Measurements from ENCODE around the gene FGF12.

Gene FGF12

DNA sequence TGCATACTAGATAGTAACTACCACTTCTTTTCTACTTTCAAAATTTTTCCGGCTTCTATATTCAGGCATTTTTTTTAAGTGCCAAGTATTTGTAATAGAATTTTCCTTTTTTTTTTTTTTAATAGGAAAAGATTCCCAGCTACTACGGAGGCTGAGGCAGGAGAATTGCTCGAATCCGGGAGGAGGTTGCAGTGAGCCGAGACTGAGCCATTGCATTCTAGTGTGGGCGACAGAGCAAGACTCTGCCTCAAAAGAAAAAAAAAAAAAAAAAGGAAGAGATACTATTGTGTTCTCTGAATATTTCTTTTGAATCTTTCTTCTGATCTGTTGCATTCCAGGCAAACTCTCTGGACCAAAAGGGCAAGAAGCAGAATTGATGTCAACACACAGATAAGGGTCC is 557.3 kb downstream of the FGF12 start:
- Histone ChIP-seq H3K9ac (ENCODE audit: low read length) (no peak overlapping the region), H3K27ac (ENCODE audit: low read depth, low read length) (no peak overlapping the region), H3K4me3 (ENCODE audit: low read length) (no peak overlapping the region), H3K4me1 (ENCODE audit: control insufficient read depth, insufficient read depth, low read length) (no peaks in the 10 kb centered on the region), H3K27me3 (ENCODE audit: control insufficient read depth, insufficient read depth, low read length) (no peaks in the 10 kb centered on the region), H3K36me3 (ENCODE audit: control insufficient read depth, insufficient read depth, low read length) (no peaks in the 10 kb centered on the region)

DNA sequence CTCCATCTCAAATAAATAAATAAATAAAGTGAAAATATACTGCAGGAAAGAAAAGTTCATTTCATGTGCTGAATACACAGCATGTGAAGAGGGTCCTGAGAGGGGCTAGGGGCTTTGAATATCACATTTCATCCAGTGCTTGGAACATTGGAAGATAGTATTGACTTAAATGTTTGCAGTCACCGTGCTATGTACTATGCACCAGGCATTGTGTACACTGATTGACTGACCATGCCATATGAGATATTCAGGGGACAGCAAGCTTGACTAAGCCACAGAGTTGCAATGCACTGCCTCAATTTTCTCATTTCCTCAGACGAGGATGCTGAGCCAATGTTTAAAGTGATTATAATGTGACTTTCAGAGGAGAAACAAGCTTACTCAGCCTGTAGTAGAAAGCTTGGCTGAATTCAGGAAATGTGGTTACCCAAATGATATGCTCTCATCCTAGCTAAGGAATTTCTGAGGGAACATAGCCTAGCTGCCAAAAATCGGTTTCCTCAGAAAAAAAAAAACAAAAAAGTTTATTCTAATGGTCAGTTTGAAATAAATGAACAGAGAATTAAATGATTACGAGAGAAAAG is 557.9 kb downstream of the FGF12 start:
- no peaks in the 10 kb centered on the region for H3K36me3 ChIP-seq (ENCODE audit: control insufficient read depth, insufficient read depth, low read length)
- H3K27me3 ChIP-seq (ENCODE audit: control insufficient read depth, insufficient read depth, low read length) = no peaks in the 10 kb centered on the region
- H3K4me1 ChIP-seq (ENCODE audit: control insufficient read depth, insufficient read depth, low read length) = no peaks in the 10 kb centered on the region
- H3K27ac ChIP-seq (ENCODE audit: low read depth, low read length) = no peak overlapping the region
- no peak overlapping the region for H3K9ac ChIP-seq (ENCODE audit: low read length)
- H3K4me3 ChIP-seq (ENCODE audit: low read length) = no peak overlapping the region

DNA sequence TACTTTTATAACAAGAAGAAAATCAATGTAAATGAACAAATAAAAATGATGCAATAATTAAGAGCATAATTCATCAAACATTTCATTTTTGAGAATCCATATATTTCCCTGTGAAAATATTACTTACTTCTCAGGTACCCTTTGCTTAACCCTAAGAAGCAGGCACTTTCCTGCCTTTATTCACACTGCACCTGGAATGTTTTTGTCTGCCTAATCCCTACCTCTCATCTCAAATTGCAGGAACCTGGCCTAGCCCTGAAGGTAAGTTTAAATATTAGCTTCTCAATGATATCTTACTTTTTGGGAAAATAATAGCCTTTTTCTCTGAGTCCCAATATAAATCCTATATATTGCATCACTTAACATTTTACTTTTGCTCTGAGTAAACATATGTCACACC is 559.1 kb downstream of the FGF12 start:
- H3K27me3 ChIP-seq (ENCODE audit: control insufficient read depth, insufficient read depth, low read length) = no peaks in the 10 kb centered on the region
- no peak overlapping the region for H3K4me3 ChIP-seq (ENCODE audit: low read length)
- no peak overlapping the region for H3K27ac ChIP-seq (ENCODE audit: low read depth, low read length)
- H3K9ac ChIP-seq (ENCODE audit: low read length) = no peak overlapping the region
- no peaks in the 10 kb centered on the region for H3K4me1 ChIP-seq (ENCODE audit: control insufficient read depth, insufficient read depth, low read length)
- no peaks in the 10 kb centered on the region for H3K36me3 ChIP-seq (ENCODE audit: control insufficient read depth, insufficient read depth, low read length)

GRCh38 chr3:192165552-192165951 is 561.8 kb downstream of the FGF12 start:
- no peaks in the 10 kb centered on the region for H3K4me1 ChIP-seq (ENCODE audit: control insufficient read depth, insufficient read depth, low read length)
- H3K27ac ChIP-seq (ENCODE audit: low read depth, low read length) = no peak overlapping the region
- no peak overlapping the region for H3K9ac ChIP-seq (ENCODE audit: low read length)
- no peaks in the 10 kb centered on the region for H3K36me3 ChIP-seq (ENCODE audit: control insufficient read depth, insufficient read depth, low read length)
- H3K27me3 ChIP-seq (ENCODE audit: control insufficient read depth, insufficient read depth, low read length) = no peaks in the 10 kb centered on the region
- no peak overlapping the region for H3K4me3 ChIP-seq (ENCODE audit: low read length)

- H3K27me3 ChIP-seq (ENCODE audit: control insufficient read depth, insufficient read depth, low read length) = no peaks in the 10 kb centered on the region
- H3K36me3 ChIP-seq (ENCODE audit: control insufficient read depth, insufficient read depth, low read length) = no peaks in the 10 kb centered on the region
- H3K9ac ChIP-seq (ENCODE audit: low read length) = no peak overlapping the region
- no peaks in the 10 kb centered on the region for H3K4me1 ChIP-seq (ENCODE audit: control insufficient read depth, insufficient read depth, low read length)
- no peak overlapping the region for H3K27ac ChIP-seq (ENCODE audit: low read depth, low read length)
- no peak overlapping the region for H3K4me3 ChIP-seq (ENCODE audit: low read length)
Observed at GRCh38 chr3:192161661-192162060, 565.7 kb downstream of the FGF12 start.

DNA sequence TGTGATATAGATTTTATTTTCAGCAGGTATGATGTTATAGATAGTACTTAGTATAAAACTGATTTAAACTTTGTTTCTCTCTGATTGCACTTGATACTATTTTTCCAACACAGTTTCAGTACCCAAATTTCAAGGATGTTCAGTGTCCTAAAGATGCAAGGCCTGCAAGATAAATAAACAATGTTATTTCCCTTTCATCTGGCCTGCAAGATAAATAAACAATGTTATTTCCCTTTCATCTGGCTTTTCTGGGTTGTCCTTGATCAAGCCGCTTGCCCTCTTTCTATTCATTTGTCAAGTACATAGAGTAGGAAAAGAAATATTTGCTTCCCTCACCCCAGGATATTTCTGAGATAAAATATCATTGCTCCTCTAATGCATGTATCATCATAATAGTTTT is 571.0 kb downstream of the FGF12 start:
- Histone ChIP-seq H3K4me3 (ENCODE audit: low read length) (no peak overlapping the region), H3K4me1 (ENCODE audit: control insufficient read depth, insufficient read depth, low read length) (no peaks in the 10 kb centered on the region), H3K9ac (ENCODE audit: low read length) (no peak overlapping the region), H3K36me3 (ENCODE audit: control insufficient read depth, insufficient read depth, low read length) (no peaks in the 10 kb centered on the region), H3K27ac (ENCODE audit: low read depth, low read length) (no peak overlapping the region), H3K27me3 (ENCODE audit: control insufficient read depth, insufficient read depth, low read length) (no peaks in the 10 kb centered on the region)

- H3K27me3 ChIP-seq (ENCODE audit: control insufficient read depth, insufficient read depth, low read length) = no peaks in the 10 kb centered on the region
- no peaks in the 10 kb centered on the region for H3K4me1 ChIP-seq (ENCODE audit: control insufficient read depth, insufficient read depth, low read length)
- H3K4me3 ChIP-seq (ENCODE audit: low read length) = no peak overlapping the region
Observed at GRCh38 chr3:192155194-192155593, 572.1 kb downstream of the FGF12 start.

DNA sequence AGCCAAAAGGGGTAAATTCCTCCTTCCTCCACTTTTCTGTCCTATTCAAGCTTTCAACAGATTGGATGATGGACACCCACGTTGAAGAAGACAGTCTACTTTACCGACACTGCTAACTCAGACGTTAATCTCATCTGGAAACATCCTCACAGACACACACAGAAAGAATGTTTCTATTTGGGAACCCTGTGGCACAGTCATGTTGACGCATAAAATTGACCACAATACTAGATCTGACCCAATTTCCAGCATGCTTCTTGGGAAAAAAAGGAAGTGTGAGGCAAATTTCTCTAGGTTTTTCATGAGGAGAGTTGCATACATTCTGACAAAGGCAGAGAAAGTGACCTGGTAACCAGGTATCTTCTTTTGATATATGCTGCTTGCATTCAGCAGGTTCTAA is 594.1 kb downstream of the FGF12 start:
- Histone ChIP-seq H3K36me3 (ENCODE audit: control insufficient read depth, insufficient read depth, low read length) (no peaks in the 10 kb centered on the region), H3K27me3 (ENCODE audit: control insufficient read depth, insufficient read depth, low read length) (no peaks in the 10 kb centered on the region), H3K27ac (ENCODE audit: low read depth, low read length) (no peak overlapping the region), H3K4me3 (ENCODE audit: low read length) (no peak overlapping the region), H3K4me1 (ENCODE audit: control insufficient read depth, insufficient read depth, low read length) (no peaks in the 10 kb centered on the region), H3K9ac (ENCODE audit: low read length) (no peak overlapping the region)

More at GRCh38 chr3:192155194-192155593, 572.1 kb downstream of the FGF12 start:
- Histone ChIP-seq H3K27ac (ENCODE audit: low read depth, low read length) (no peak overlapping the region), H3K9ac (ENCODE audit: low read length) (no peak overlapping the region), H3K36me3 (ENCODE audit: control insufficient read depth, insufficient read depth, low read length) (no peaks in the 10 kb centered on the region)

DNA sequence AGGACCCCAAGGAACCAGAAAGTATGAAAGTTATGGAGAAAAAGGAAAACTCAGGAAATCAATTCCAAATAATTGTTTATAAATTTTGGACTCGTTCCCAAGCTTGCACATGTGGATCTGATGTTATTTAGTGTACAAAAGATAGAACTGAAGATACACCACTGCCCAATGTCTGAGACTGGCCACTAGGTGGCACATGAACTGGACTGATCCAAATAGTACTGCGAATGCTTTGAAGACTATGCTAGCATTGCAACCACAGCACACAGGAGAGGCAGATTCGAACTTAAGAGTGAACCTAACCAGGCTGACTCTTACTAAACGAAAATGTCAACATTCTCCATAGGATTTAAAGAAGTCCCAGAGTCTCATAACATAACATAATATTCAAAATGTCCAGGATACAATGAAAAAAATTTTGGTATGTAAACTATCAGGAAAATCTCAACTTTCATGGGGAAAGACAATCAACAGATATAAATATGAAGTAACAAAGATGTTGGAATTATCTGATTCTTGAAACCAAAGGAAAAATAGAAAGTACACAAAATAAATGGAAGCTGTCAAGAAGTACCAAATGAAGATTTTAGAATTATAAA is 596.7 kb downstream of the FGF12 start:
- H3K27ac ChIP-seq (ENCODE audit: low read depth, low read length) = no peak overlapping the region
- H3K9ac ChIP-seq (ENCODE audit: low read length) = no peak overlapping the region
- no peaks in the 10 kb centered on the region for H3K36me3 ChIP-seq (ENCODE audit: control insufficient read depth, insufficient read depth, low read length)
- H3K4me1 ChIP-seq (ENCODE audit: control insufficient read depth, insufficient read depth, low read length) = no peaks in the 10 kb centered on the region
- no peak overlapping the region for H3K4me3 ChIP-seq (ENCODE audit: low read length)
- H3K27me3 ChIP-seq (ENCODE audit: control insufficient read depth, insufficient read depth, low read length) = no peaks in the 10 kb centered on the region

DNA sequence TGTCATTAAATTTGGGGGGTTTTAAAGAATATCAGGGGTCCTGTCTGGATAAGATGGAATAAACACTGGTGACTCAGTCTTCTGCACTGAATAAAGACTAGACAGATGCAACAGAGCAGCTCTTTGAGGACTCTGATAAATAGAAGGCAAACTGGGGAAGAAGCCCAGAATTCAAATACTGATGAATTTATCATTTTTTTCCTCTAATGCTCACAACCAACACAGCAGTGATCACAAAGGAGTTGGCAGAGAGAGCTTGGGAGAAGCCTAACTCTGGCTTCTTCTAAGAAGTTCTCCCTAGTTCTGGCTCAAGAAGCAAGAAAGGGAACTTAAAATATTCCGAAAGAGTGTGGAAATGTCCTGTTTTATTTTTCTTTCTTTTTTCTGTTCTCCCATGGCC is 597.8 kb downstream of the FGF12 start:
- Histone ChIP-seq H3K27me3 (ENCODE audit: control insufficient read depth, insufficient read depth, low read length) (no peaks in the 10 kb centered on the region), H3K4me1 (ENCODE audit: control insufficient read depth, insufficient read depth, low read length) (no peaks in the 10 kb centered on the region), H3K4me3 (ENCODE audit: low read length) (no peak overlapping the region), H3K36me3 (ENCODE audit: control insufficient read depth, insufficient read depth, low read length) (no peaks in the 10 kb centered on the region), H3K27ac (ENCODE audit: low read depth, low read length) (no peak overlapping the region), H3K9ac (ENCODE audit: low read length) (no peak overlapping the region)

DNA sequence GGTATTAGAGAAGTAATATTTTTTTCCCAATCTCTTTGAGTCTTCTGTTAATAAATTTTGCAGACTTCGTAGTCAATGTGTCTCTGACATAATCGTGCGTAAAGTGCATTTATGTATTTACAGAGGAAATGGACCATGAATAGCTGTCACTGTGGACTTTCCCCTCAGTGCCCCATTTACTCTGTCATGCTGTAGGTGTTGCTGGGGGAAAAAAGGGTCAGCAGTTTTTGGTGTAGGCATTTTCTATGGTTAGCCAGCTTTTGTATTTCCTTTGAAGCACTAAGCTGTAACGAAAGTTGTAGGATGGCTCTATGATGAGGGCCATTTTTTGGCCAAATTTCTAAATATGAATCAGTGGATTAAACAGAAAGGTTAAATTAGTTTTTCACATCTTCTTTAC is 598.4 kb downstream of the FGF12 start:
- Histone ChIP-seq H3K27me3 (ENCODE audit: control insufficient read depth, insufficient read depth, low read length) (no peaks in the 10 kb centered on the region), H3K4me1 (ENCODE audit: control insufficient read depth, insufficient read depth, low read length) (no peaks in the 10 kb centered on the region), H3K27ac (ENCODE audit: low read depth, low read length) (no peak overlapping the region), H3K36me3 (ENCODE audit: control insufficient read depth, insufficient read depth, low read length) (no peaks in the 10 kb centered on the region), H3K4me3 (ENCODE audit: low read length) (no peak overlapping the region), H3K9ac (ENCODE audit: low read length) (no peak overlapping the region)

GRCh38 chr3:192128060-192128459 is 599.3 kb downstream of the FGF12 start:
- no peak overlapping the region for H3K27ac ChIP-seq (ENCODE audit: low read depth, low read length)
- no peaks in the 10 kb centered on the region for H3K36me3 ChIP-seq (ENCODE audit: control insufficient read depth, insufficient read depth, low read length)
- no peaks in the 10 kb centered on the region for H3K27me3 ChIP-seq (ENCODE audit: control insufficient read depth, insufficient read depth, low read length)
- no peak overlapping the region for H3K9ac ChIP-seq (ENCODE audit: low read length)
- H3K4me3 ChIP-seq (ENCODE audit: low read length) = no peak overlapping the region
- no peaks in the 10 kb centered on the region for H3K4me1 ChIP-seq (ENCODE audit: control insufficient read depth, insufficient read depth, low read length)

DNA sequence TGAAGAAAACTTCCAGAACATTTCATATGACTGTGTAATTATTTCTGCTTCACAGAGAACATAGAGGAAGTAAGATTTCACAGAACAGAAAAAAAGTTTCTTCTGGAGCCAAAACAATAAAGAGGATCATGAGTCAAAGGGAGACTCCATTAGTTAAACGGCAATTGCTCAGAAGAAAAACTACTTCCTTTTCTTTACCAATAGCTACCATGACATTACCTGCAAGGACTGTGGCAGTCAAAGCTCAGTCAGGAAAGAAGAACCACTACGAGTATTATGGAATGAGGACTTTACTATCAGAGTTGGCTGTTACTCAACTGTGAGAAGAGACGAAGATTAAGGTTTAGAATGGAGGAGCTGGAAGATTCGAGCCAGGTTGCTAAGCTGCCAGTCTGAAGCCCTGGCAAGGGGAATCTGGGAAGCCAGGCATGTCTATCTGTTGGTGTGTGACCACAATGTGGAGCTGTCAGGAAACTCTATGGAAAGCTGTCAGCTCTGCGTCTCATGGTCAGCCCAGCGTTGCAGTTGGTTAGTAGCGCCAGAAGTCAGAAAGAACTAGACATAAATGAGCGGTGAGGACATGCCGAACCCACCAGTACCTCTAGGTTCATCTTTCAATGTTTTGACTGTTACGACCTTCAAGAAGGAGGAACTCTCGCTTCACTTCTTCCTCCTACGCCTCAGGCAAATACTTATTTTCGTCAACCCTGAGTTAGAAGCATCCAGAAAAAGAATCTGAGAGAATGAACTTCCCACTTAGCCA is 604.3 kb downstream of the FGF12 start:
- H3K36me3 ChIP-seq (ENCODE audit: control insufficient read depth, insufficient read depth, low read length) = no peaks in the 10 kb centered on the region
- no peak overlapping the region for H3K9ac ChIP-seq (ENCODE audit: low read length)
- no peaks in the 10 kb centered on the region for H3K4me1 ChIP-seq (ENCODE audit: control insufficient read depth, insufficient read depth, low read length)
- H3K27ac ChIP-seq (ENCODE audit: low read depth, low read length) = no peak overlapping the region
- no peak overlapping the region for H3K4me3 ChIP-seq (ENCODE audit: low read length)
- no peaks in the 10 kb centered on the region for H3K27me3 ChIP-seq (ENCODE audit: control insufficient read depth, insufficient read depth, low read length)

All from rectal smooth muscle tissue (tissue), 1 donor.